NK-92 treated with Interleukin-12 subunit alpha and Interleukin-12 subunit beta, amount 100 ng/mL, for 24 hours (cell line): ENCODE results near the gene NCKAP5.

ENCODE experiments used
- DNase-seq: peaks from one replicate; lab custom pipeline; 2025; lab: John Stamatoyannopoulos, UW

The NCKAP5 gene

GRCh38 chr2:132665401-132666140, 902.7 kb downstream of the NCKAP5 start:
- no peak for DNase-seq

GRCh38 chr2:132664096-132664495, 904.2 kb downstream of the NCKAP5 start:
- no peak for DNase-seq

- no peak for DNase-seq
Measured at GRCh38 chr2:132662732-132663131, 905.5 kb downstream of the NCKAP5 start.

GRCh38 chr2:132659331-132659730, 908.9 kb downstream of the NCKAP5 start:
- no peak for DNase-seq

GRCh38 chr2:132656266-132656975, 911.8 kb downstream of the NCKAP5 start:
- no peak for DNase-seq

GRCh38 chr2:132654968-132655367, 913.3 kb downstream of the NCKAP5 start:
- DNase-seq: no peak

- no peak for DNase-seq
Measured at GRCh38 chr2:132654335-132654734, 913.9 kb downstream of the NCKAP5 start.

GRCh38 chr2:132652474-132652873, 915.8 kb downstream of the NCKAP5 start:
- no peak for DNase-seq

GRCh38 chr2:132651115-132652045, 916.9 kb downstream of the NCKAP5 start:
- DNase-seq: no peak

GRCh38 chr2:132646540-132647108, 921.6 kb downstream of the NCKAP5 start:
- DNase-seq: no peak

GRCh38 chr2:132645722-132646539, 922.3 kb downstream of the NCKAP5 start:
- no peak for DNase-seq

GRCh38 chr2:132645176-132645575, 923.1 kb downstream of the NCKAP5 start:
- DNase-seq: no peak

- DNase-seq: no peak
Measured at GRCh38 chr2:132642415-132642814, 925.8 kb downstream of the NCKAP5 start.

GRCh38 chr2:132641819-132642218, 926.4 kb downstream of the NCKAP5 start:
- no peak for DNase-seq

GRCh38 chr2:132640116-132640515, 928.1 kb downstream of the NCKAP5 start:
- no peak for DNase-seq

GRCh38 chr2:132638313-132639040, 929.8 kb downstream of the NCKAP5 start:
- no peak for DNase-seq

- DNase-seq: no peak
Measured at GRCh38 chr2:132636346-132636745, 931.9 kb downstream of the NCKAP5 start.

GRCh38 chr2:132633635-132634034, 934.6 kb downstream of the NCKAP5 start:
- DNase-seq: no peak

- no peak for DNase-seq
Measured at GRCh38 chr2:132632000-132632649, 936.1 kb downstream of the NCKAP5 start.

- no peak for DNase-seq
Measured at GRCh38 chr2:132627536-132627935, 940.7 kb downstream of the NCKAP5 start.
